NB4 (cell line): Measurements from ENCODE around the gene TMEM217.
"Not testable (repeated sequence)": the region's sequence is repeated elsewhere in the genome, so short reads cannot be mapped to it uniquely, and the experiment has no call there.

Source experiments
- DNase-seq: peaks from one replicate; pipeline ENCODE4 v3.0.0; 2010; ENCODE audit warnings: low read depth
- H3K4me3 ChIP-seq: one replicate; pipeline ENCODE4 v1.5.1; 2011; ENCODE audit warnings: mild to moderate bottlenecking, low read depth, low read length, moderate library complexity
- MYC ChIP-seq: IDR thresholded peaks from 2 replicates; pipeline ENCODE4 v1.6.1; 2011; ENCODE audit warnings: low read depth, low read length
- POLR2A ChIP-seq: IDR thresholded peaks from 2 replicates; pipeline ENCODE4 v1.6.1; 2011; ENCODE audit warnings: mild to moderate bottlenecking; ENCODE audit not compliant: insufficient read length; ENCODE audit errors: extremely low read depth
- TF ChIP-seq, protein P1 (sequence below): IDR thresholded peaks from one replicate; pipeline ENCODE4 v1.5.1; 2012; ENCODE audit warnings: low read depth, low read length
- TF ChIP-seq, protein P2 (sequence below): IDR thresholded peaks from 2 replicates; pipeline ENCODE4 v1.6.1; 2011; ENCODE audit warnings: low read depth, low read length

TMEM217 gene

DNA sequence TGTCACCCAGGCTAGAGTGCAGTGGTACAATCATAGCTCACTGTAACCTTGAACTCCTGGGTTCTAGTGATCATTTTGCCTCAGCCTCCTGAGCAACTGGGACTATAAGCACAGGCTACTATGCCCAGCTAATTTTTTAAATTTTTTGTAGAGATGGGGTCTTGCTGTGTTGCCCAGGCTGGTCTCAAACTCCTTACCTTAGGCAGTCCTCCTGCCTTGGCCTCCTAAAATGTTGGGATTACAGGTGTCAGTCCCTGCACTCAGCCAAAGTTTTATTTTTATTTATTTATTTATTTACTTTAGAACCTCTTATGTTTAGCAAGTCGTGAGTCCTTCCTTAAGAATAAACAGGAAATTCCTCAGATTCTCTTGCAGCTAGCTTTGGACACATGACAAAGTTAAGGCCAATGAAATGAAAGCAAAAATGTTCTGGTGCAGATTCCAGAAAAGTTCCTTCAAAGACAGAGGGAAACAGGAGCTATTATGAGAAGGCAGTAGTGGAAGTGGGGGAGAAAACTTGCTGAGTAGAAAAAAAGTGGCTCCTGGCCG, 68.9 kb downstream of the TMEM217 start:
- H3K4me3 ChIP-seq: no peak overlapping the region
- TF ChIP-seq, protein P1, sequence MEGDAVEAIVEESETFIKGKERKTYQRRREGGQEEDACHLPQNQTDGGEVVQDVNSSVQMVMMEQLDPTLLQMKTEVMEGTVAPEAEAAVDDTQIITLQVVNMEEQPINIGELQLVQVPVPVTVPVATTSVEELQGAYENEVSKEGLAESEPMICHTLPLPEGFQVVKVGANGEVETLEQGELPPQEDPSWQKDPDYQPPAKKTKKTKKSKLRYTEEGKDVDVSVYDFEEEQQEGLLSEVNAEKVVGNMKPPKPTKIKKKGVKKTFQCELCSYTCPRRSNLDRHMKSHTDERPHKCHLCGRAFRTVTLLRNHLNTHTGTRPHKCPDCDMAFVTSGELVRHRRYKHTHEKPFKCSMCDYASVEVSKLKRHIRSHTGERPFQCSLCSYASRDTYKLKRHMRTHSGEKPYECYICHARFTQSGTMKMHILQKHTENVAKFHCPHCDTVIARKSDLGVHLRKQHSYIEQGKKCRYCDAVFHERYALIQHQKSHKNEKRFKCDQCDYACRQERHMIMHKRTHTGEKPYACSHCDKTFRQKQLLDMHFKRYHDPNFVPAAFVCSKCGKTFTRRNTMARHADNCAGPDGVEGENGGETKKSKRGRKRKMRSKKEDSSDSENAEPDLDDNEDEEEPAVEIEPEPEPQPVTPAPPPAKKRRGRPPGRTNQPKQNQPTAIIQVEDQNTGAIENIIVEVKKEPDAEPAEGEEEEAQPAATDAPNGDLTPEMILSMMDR: no peak
- TF ChIP-seq POLR2A (no peak), MYC (no peak)
- TF ChIP-seq, protein P2, sequence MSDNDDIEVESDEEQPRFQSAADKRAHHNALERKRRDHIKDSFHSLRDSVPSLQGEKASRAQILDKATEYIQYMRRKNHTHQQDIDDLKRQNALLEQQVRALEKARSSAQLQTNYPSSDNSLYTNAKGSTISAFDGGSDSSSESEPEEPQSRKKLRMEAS: no peak
- DNase-seq: no peak

DNA sequence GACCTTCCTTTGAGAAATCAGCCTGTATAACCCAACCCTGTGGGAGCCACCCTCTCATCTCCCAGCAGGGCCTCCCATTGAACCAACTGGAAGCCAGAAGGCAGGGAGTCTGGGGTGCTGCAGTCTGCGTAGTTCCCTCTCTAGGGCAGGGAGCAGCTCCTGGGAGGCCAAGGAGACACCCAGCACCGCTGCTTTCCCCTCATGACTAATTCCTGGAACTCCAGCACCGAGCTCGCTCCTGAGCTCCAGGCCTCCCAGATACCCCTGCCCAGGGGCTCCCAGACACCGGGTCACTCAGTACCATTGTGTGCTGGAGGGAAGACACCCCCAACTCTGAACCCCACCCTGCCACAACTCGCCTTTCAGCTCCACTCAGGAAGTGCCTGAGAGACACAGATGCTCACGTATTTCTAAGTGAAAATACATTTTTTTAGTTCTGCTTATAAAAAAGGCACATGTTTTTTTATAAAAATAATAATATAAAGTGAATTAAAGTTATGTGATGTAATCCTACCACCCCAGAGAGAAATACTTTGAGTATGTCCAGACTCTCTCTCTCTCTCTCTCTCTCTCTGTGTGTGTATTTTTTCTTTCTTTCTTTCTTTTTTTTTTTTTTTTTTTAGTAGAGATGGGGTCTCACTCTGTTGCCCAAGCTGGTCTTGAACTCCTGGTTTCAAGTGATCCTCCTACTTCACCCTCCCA, 70.5 kb downstream of the TMEM217 start:
- TF ChIP-seq, protein P2: no peak
- TF ChIP-seq POLR2A (no peak), MYC (no peak)
- TF ChIP-seq, protein P1: no peak
- no peak for DNase-seq

DNA sequence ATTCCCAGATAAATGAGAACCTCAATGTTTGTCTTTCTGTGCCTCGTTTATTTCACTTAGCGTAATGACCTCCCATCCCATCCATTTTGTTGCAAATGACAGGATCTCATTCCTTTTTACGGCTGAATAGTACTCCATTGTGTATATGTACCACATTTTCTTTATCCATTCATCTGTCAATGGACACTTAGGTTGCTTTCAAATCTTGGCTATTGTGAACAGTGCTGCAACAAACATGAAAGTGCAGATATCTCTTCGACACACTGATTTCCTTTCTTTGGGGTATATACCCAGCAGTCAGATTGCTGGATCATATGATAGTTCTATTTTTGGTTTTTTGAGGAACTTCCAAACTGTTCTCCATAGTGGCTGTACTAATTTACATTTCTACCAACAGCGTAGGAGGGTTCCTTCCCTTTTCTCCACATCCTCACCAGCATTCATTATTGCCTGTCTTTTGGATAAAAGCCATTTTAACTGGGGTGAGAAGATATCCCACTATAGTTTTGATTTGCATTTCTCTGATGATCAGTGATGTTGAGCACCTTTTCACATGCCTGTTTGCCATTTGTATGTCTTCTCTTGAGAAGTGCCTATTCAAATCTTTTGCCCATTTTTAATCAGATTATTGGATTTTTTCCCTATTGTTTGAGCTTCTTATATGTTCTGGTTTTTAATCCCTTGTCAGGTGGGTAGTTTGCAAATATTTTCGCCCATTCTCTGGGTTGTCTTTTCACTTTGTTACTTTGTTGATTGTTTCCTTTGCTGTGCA, 71.8 kb downstream of the TMEM217 start:
- DNase-seq: peak; percentile 49

More for the DNA sequence above, 70.5 kb downstream of the TMEM217 start:
- H3K4me3 ChIP-seq: no peak overlapping the region

DNA sequence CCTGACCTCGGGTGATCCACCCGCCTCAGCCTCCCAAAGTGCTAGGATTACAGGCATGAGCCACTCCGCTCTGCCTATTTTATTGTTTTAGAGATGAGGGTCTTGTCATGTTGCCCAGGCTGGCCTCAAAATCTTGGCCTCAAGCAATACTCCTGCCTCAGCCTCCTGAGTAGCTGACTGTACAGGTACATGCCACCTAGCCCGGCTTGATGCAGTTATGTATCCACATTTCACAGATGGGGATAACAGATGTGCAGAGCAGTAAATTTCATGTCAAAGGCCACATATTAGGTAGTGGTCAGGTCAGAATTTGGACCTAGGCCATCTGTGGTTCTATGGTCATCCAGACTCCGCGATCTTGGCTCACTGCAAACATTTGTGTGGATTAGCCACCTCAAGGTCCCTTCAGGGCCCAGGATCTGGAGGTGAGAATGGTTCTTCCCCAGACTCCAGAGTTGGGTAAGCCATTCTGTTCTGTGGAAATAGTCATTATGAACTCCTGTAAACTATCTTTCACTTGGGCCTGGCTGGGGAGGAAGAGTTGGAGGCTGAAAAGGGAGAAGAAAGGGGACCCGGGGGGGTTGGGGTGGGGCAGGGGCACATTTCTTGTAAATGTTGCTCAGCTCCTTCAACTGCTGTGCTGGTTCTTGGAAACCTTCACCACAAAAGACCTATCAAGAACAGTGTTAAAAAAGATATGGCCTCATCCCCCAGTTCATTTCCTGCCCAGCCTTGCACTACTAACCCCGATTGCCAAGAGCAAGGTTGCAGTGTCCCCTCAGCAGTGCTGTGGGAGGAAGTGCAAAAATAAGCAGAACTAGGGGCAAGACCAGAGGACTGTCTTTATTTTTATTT, 75.0 kb downstream of the TMEM217 start:
- DNase-seq: peak; percentile 99
- H3K4me3 ChIP-seq: no peak overlapping the region
- TF ChIP-seq, protein P2: peak; percentile 25; the same call in 1 of the 2 replicates
- TF ChIP-seq, protein P1: no peak
- TF ChIP-seq POLR2A (no peak), MYC (peak; percentile 33; the same call in 1 of the 2 replicates)

More for the DNA sequence above, 71.8 kb downstream of the TMEM217 start:
- not testable (repeated sequence) for H3K4me3 ChIP-seq

DNA sequence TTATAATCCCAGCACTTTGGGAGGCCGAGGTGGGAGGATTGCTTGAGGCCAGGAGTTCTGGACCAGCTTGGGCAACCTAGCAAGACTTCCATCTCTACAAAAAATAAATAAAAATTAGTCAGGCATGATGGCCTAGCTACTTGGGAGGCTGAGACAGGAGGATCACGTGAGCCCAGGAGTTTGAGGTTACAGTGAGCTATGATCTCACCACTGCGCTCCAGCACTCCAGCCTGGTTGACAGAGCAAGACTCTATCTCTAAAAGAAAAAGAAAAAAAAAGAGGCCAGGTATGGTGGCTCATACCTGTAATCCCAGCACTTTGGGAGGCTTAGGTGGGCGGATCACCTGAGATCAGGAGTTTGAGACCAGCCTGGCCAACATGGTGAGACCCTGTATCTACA, 77.3 kb downstream of the TMEM217 start:
- DNase-seq: not testable (repeated sequence)

DNA sequence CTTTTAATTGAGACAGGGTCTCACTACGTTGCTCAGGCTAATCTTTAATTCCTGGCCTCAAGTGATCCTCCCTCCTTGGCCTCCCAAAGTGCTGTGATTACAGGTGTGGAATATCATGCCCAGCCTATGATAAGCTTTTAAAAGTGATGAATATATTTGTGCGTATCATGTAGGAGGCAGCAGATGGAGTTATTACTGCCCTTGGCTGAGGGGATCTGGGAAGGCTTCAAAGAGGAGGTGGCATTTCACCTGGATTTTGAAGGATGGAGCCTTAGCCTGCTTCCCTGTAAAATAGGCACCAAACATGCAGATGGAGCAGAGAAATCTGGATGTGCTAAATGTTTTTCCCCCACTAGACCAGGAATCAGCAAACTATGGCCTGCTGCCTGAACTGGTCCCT, 77.9 kb downstream of the TMEM217 start:
- H3K4me3 ChIP-seq: no peak overlapping the region
- DNase-seq: no peak
- TF ChIP-seq MYC (no peak), POLR2A (no peak)
- TF ChIP-seq, protein P1: no peak
- TF ChIP-seq, protein P2: no peak

More for the DNA sequence above, 77.3 kb downstream of the TMEM217 start:
- not testable (repeated sequence) for H3K4me3 ChIP-seq
